Panc1 (cell line): ENCODE measurements around the gene NAT10. TPM values are rescaled to one million over a fixed set of nuclear protein-coding genes. Genes with fewer than 3 reads are reported as not detected.

Experiments
- ATAC-seq: fragments of 200-7000 bp; cut with Tn5 transposase; 2 replicates; pipeline ENCODE4 v1.9.1; 2020; ENCODE audit warnings: mild to moderate bottlenecking, moderate library complexity
- BruUV-seq: library from RNA; stranded (reverse); fragments of 400-500 nt; replicated peaks from 2 replicates; lab custom pipeline; 2021; lab: Mats Ljungman, UMichigan
- CTCF ChIA-PET: fragments of 300-600 bp; sonication (Branson Sonifier 250); formaldehyde crosslinking; loops from one replicate; lab custom pipeline; 2022; ENCODE audit warnings: antibody characterized with exemption; lab: Charles Lee
- POLR2A ChIA-PET: fragments of 300-600 bp; sonication (Branson Sonifier 250); formaldehyde crosslinking; loops from one replicate; lab custom pipeline; 2022; ENCODE audit warnings: antibody characterized with exemption; lab: Charles Lee
- DNase-seq: peaks from one replicate; pipeline ENCODE4 v3.0.0-alpha.2; 2010; ENCODE audit warnings: low read depth, low spot score
- H3K27ac ChIP-seq: 2 replicates; pipeline ENCODE4 v1.5.1; 2011; ENCODE audit warnings: mild to moderate bottlenecking, low read length, inconsistent platforms
- H3K27me3 ChIP-seq: fragments of 200-500 bp; sonication (Bioruptor generic); 2 replicates; pipeline ENCODE4 v1.6.0; 2014; ENCODE audit warnings: low read length, inconsistent platforms; ENCODE audit not compliant: control insufficient read depth, insufficient read depth
- H3K36me3 ChIP-seq: fragments of 200-500 bp; sonication (Bioruptor generic); 2 replicates; pipeline ENCODE4 v1.5.1; 2014; ENCODE audit warnings: inconsistent platforms, mild to moderate bottlenecking, low read length, moderate library complexity; ENCODE audit not compliant: control insufficient read depth, insufficient read depth
- H3K4me1 ChIP-seq: 2 replicates; pipeline ENCODE4 v1.5.1; 2011; ENCODE audit warnings: inconsistent platforms, mild to moderate bottlenecking, low read length, moderate library complexity; ENCODE audit not compliant: control insufficient read depth, insufficient read depth
- H3K4me3 ChIP-seq, 2 experiments: 2 replicates each; pipeline ENCODE4 v1.5.1; 2011 to 2012; ENCODE audit warnings: low read depth in 2 of 2, low read length in 2 of 2, mild to moderate bottlenecking in 2 of 2, inconsistent platforms in 1 of 2, moderate library complexity in 1 of 2
- H3K9me3 ChIP-seq: fragments of 200-500 bp; sonication (Bioruptor generic); 2 replicates; pipeline ENCODE4 v1.5.1; 2014; ENCODE audit warnings: low read depth, mild to moderate bottlenecking, inconsistent platforms, low read length, moderate library complexity; ENCODE audit not compliant: control insufficient read depth, insufficient read depth
- CTCF ChIP-seq: fragments of 450-650 bp; IDR thresholded peaks from 2 replicates; pipeline ENCODE4 v1.5.1; 2017; ENCODE audit warnings: mild to moderate bottlenecking
- POLR2AphosphoS5 ChIP-seq: IDR thresholded peaks from 2 replicates; pipeline ENCODE4 v1.6.1; 2012; ENCODE audit warnings: mild to moderate bottlenecking, low read depth, low read length, moderate library complexity
- REST ChIP-seq, 2 experiments: IDR thresholded peaks; 2 replicates each; pipeline ENCODE4 v1.6.1; 2011 to 2012; ENCODE audit warnings: low read depth in 2 of 2, control low read depth in 1 of 2, low read length in 1 of 2, mild to moderate bottlenecking in 1 of 2, moderate library complexity in 1 of 2; ENCODE audit not compliant: insufficient read depth in 1 of 2
- SIN3A ChIP-seq: IDR thresholded peaks from 2 replicates; pipeline ENCODE4 v1.6.1; 2012; ENCODE audit warnings: low read depth, mild to moderate bottlenecking, low read length, moderate library complexity, borderline replicate concordance; ENCODE audit not compliant: insufficient read depth
- TCF7L2 ChIP-seq: IDR thresholded peaks from 2 replicates; pipeline ENCODE4 v1.6.1; 2011; ENCODE audit warnings: mild to moderate bottlenecking, low read depth, low read length, inconsistent platforms
- in situ Hi-C: cut with HindIII; loops from 2 replicates; pipeline ENCODE4 v1.10.0; 2016; ENCODE audit warnings: low sequenced_read_pairs, low pct_unique_long_range_greater_than_20kb
- intact Hi-C: fragments of 100-400 bp; cut with micrococcal nuclease; formaldehyde crosslinking; loops from one replicate; pipeline ENCODE4 v1.10.0; 2022; ENCODE audit not compliant: unreplicated experiment
- total RNA-seq: library from RNA; stranded (reverse); gene quantifications from one replicate; pipeline ENCODE4 v1.2.1, GENCODE V29; 2021; ENCODE audit not compliant: unreplicated experiment

NAT10 gene
- total RNA-seq, 1 experiment from 2014 or later: 64.9 TPM

- intact Hi-C loops: no loop called here
- peaks cover 37% of the 10 kb centered on the region for H3K36me3 ChIP-seq
These were observed 19.6 kb downstream of the NAT10 start for GRCh38 chr11:34124885-34125668.

More at GRCh38 chr11:34124885-34125668, 19.6 kb downstream of the NAT10 start:
- CTCF ChIA-PET: no interaction called here
- Histone ChIP-seq H3K4me1 (no peaks in the 10 kb centered on the region), H3K4me3 (no peak overlapping the region), H3K27me3 (no peaks in the 10 kb centered on the region), H3K27ac (no peak overlapping the region), H3K9me3 (no peaks in the 10 kb centered on the region)
- ATAC-seq (no peak), DNase-seq (no peak)
- BruUV-seq: TSS peak; percentile 20
- POLR2A ChIA-PET: no interaction called here
- no peak for TF ChIP-seq TCF7L2
- TF ChIP-seq POLR2AphosphoS5: no peak
- TF ChIP-seq REST (IDR thresholded peaks at IDR 0.05; ENCODE audit: insufficient read depth in 1 of 2, low read depth in 2 of 2, low read length in 1 of 2): no peak
- TF ChIP-seq CTCF: no peak
- no peak for TF ChIP-seq SIN3A
- in situ Hi-C loops: no loop called here
